PFSK-1 (cell line): Measurements from ENCODE around the gene ATG7.

ENCODE experiments used
- FOXP2 ChIP-seq: optimal IDR thresholded peaks from 2 replicates; pipeline ENCODE3; 2011; ENCODE audit warnings: borderline replicate concordance, control low read depth, inconsistent platforms; ENCODE audit not compliant: insufficient read depth; ENCODE audit errors: extremely low read length, extremely low read depth
- POLR2AphosphoS5 ChIP-seq: IDR thresholded peaks from 2 replicates; pipeline ENCODE4 v1.6.1; 2012; ENCODE audit warnings: low read depth, mild to moderate bottlenecking, control low read depth, low read length, moderate library complexity
- REST ChIP-seq, 2 experiments: IDR thresholded peaks; 2 replicates each; pipeline versions ENCODE4 v1.6.1 to v1.8.0; 2011 to 2012; ENCODE audit warnings: low read depth in 2 of 2, low read length in 2 of 2, control low read depth in 1 of 2, inconsistent platforms in 1 of 2, mild to moderate bottlenecking in 1 of 2, moderate library complexity in 1 of 2; ENCODE audit not compliant: insufficient read depth in 1 of 2
- SIN3A ChIP-seq: IDR thresholded peaks from 2 replicates; pipeline ENCODE4 v1.6.1; 2012; ENCODE audit warnings: mild to moderate bottlenecking, low read length, moderate library complexity, borderline replicate concordance; ENCODE audit not compliant: insufficient read depth
- TAF1 ChIP-seq: IDR thresholded peaks from 2 replicates; pipeline ENCODE4 v1.6.1; 2012; ENCODE audit warnings: low read length, control low read depth, borderline replicate concordance; ENCODE audit not compliant: insufficient read depth

The ATG7 gene

GRCh38 chr3:11431319-11431718 is 159.1 kb downstream of the ATG7 start:
- TF ChIP-seq SIN3A: no peak
- TF ChIP-seq POLR2AphosphoS5: no peak
- TF ChIP-seq FOXP2: no peak
- TF ChIP-seq TAF1: no peak
- no peak for TF ChIP-seq REST (IDR thresholded peaks at IDR 0.05; ENCODE audit: insufficient read depth in 1 of 2, low read depth in 2 of 2, low read length in 2 of 2)

- TF ChIP-seq POLR2AphosphoS5 (no peak), REST (IDR thresholded peaks at IDR 0.05; ENCODE audit: insufficient read depth in 1 of 2, low read depth in 2 of 2, low read length in 2 of 2) (no peak), FOXP2 (no peak), SIN3A (no peak), TAF1 (no peak)
These were observed 161.9 kb downstream of the ATG7 start for GRCh38 chr3:11434017-11434526.

- TF ChIP-seq TAF1 (no peak), FOXP2 (no peak), REST (IDR thresholded peaks at IDR 0.05; ENCODE audit: insufficient read depth in 1 of 2, low read depth in 2 of 2, low read length in 2 of 2) (no peak), SIN3A (no peak), POLR2AphosphoS5 (no peak)
These were observed 162.4 kb downstream of the ATG7 start for GRCh38 chr3:11434563-11435096.

GRCh38 chr3:11435440-11436165 is 163.4 kb downstream of the ATG7 start:
- TF ChIP-seq FOXP2: no peak
- no peak for TF ChIP-seq TAF1
- no peak for TF ChIP-seq POLR2AphosphoS5
- TF ChIP-seq REST (IDR thresholded peaks at IDR 0.05; ENCODE audit: insufficient read depth in 1 of 2, low read depth in 2 of 2, low read length in 2 of 2): no peak
- TF ChIP-seq SIN3A: no peak
